Endothelial cell (in vitro differentiated cells): ENCODE data around the gene DTNBP1. TPM values are rescaled to one million over a fixed set of nuclear protein-coding genes. Genes with fewer than 3 reads are reported as not detected.

Experiments
- DNase-seq: peaks from one replicate; pipeline ENCODE4 v3.0.0; 2021; ENCODE audit warnings: low spot score
- H3K27ac Mint-ChIP-seq: one replicate; pipeline ENCODE4 v1.8.0; 2021; ENCODE audit warnings: mixed read lengths, inconsistent platforms; ENCODE audit not compliant: unreplicated experiment
- H3K27me3 Mint-ChIP-seq: one replicate; pipeline ENCODE4 v1.8.0; 2021; ENCODE audit warnings: mild to moderate bottlenecking, moderate library complexity, mixed read lengths, inconsistent platforms; ENCODE audit not compliant: unreplicated experiment
- H3K36me3 Mint-ChIP-seq: one replicate; pipeline ENCODE4 v1.8.0; 2021; ENCODE audit warnings: mild to moderate bottlenecking, low read depth, mixed read lengths, inconsistent platforms; ENCODE audit not compliant: unreplicated experiment
- H3K4me1 Mint-ChIP-seq: one replicate; pipeline ENCODE4 v1.8.0; 2021; ENCODE audit warnings: mild to moderate bottlenecking, mixed read lengths, inconsistent platforms; ENCODE audit not compliant: unreplicated experiment
- H3K4me3 Mint-ChIP-seq: one replicate; pipeline ENCODE4 v1.8.0; 2021; ENCODE audit warnings: mild to moderate bottlenecking, mixed read lengths, inconsistent platforms; ENCODE audit not compliant: unreplicated experiment
- H3K9me3 Mint-ChIP-seq: one replicate; pipeline ENCODE4 v1.8.0; 2021; ENCODE audit warnings: mixed read lengths, inconsistent platforms; ENCODE audit not compliant: unreplicated experiment
- CTCF ChIP-seq: fragments of 200-600 bp; sonication (generic); IDR thresholded peaks from one replicate; pipeline ENCODE4 v1.5.0; 2021; ENCODE audit warnings: antibody characterized with exemption; ENCODE audit not compliant: unreplicated experiment
- total RNA-seq: library from RNA; stranded (reverse); fragmentation: NEBNext Ultra II Directional; extraction: Animal tissue kit (Norgen Biotek cat#: 25700); gene quantifications from one replicate; pipeline ENCODE4 v1.2.1, GENCODE V29; 2021; ENCODE audit not compliant: unreplicated experiment

DTNBP1 gene
- total RNA-seq, 1 donor from 2014 or later = 19.3 TPM

- TF ChIP-seq CTCF = no peak
- no peak for DNase-seq
- H3K27ac Mint-ChIP-seq = no peak overlapping the region
- H3K4me1 Mint-ChIP-seq = peaks cover 10% of the 10 kb centered on the region
- peaks cover 69% of the 10 kb centered on the region for H3K36me3 Mint-ChIP-seq
- peaks cover 10% of the 10 kb centered on the region for H3K27me3 Mint-ChIP-seq
- H3K4me3 Mint-ChIP-seq = peak overlapping the region; percentile 44
- H3K9me3 Mint-ChIP-seq = no peaks in the 10 kb centered on the region
These were observed 153.4 kb downstream of the DTNBP1 start for GRCh38 chr6:15509335-15509933.

GRCh38 chr6:15508931-15509330, 153.9 kb downstream of the DTNBP1 start:
- DNase-seq = no peak
- Mint-ChIP-seq H3K4me3 (no peak overlapping the region), H3K9me3 (no peaks in the 10 kb centered on the region), H3K4me1 (peaks cover 9% of the 10 kb centered on the region), H3K36me3 (peaks cover 67% of the 10 kb centered on the region), H3K27me3 (peaks cover 7% of the 10 kb centered on the region), H3K27ac (no peak overlapping the region)
- TF ChIP-seq CTCF = no peak

GRCh38 chr6:15508441-15508871, 154.4 kb downstream of the DTNBP1 start:
- Mint-ChIP-seq H3K27ac (peak overlapping the region; percentile 5), H3K9me3 (no peaks in the 10 kb centered on the region)
- DNase-seq = no peak

GRCh38 chr6:15507746-15508145, 155.1 kb downstream of the DTNBP1 start:
- no peak for TF ChIP-seq CTCF
- peaks cover 66% of the 10 kb centered on the region for H3K36me3 Mint-ChIP-seq
- no peak overlapping the region for H3K27ac Mint-ChIP-seq
- H3K4me3 Mint-ChIP-seq = no peak overlapping the region
- H3K4me1 Mint-ChIP-seq = peaks cover 9% of the 10 kb centered on the region
- no peak for DNase-seq
- H3K9me3 Mint-ChIP-seq = no peaks in the 10 kb centered on the region
- H3K27me3 Mint-ChIP-seq = peaks cover 10% of the 10 kb centered on the region

More at GRCh38 chr6:15508441-15508871, 154.4 kb downstream of the DTNBP1 start:
- Mint-ChIP-seq H3K36me3 (peaks cover 66% of the 10 kb centered on the region), H3K4me3 (no peak overlapping the region), H3K27me3 (peaks cover 9% of the 10 kb centered on the region), H3K4me1 (peaks cover 9% of the 10 kb centered on the region)
- TF ChIP-seq CTCF = no peak

- no peak for DNase-seq
- H3K4me3 Mint-ChIP-seq = no peak overlapping the region
- H3K36me3 Mint-ChIP-seq = peaks cover 61% of the 10 kb centered on the region
- H3K4me1 Mint-ChIP-seq = peaks cover 7% of the 10 kb centered on the region
- H3K9me3 Mint-ChIP-seq = no peaks in the 10 kb centered on the region
- peaks cover 6% of the 10 kb centered on the region for H3K27me3 Mint-ChIP-seq
- no peak for TF ChIP-seq CTCF
- no peak overlapping the region for H3K27ac Mint-ChIP-seq
These were observed 155.6 kb downstream of the DTNBP1 start for GRCh38 chr6:15507221-15507620.
